K562 (cell line): ENCODE data around the gene SNRNP70. TPM values are rescaled to one million over a fixed set of nuclear protein-coding genes. Genes with fewer than 3 reads are reported as not detected.
A peak's percentile ranks its signal among the peaks of the same experiment; 100 is the strongest.

Experiments
- BCL6 ChIP-seq: fragments of 250-450 bp; sonication (Bioruptor Pico); IDR thresholded peaks from 2 replicates; pipeline ENCODE4 v1.4.0; 2020
- CXXC5 ChIP-seq: fragments of 250-450 bp; sonication (Bioruptor Pico); IDR thresholded peaks from 2 replicates; pipeline ENCODE4 v1.8.0; 2022; ENCODE audit warnings: inconsistent platforms, mild to moderate bottlenecking, moderate library complexity
- FOXK2 ChIP-seq, 2 experiments: fragments of 450-650 bp; IDR thresholded peaks in 1 of 2; conservative IDR thresholded peaks in 1 of 2; 2 replicates each; pipeline ENCODE4 v1.6.1; 2016; ENCODE audit warnings: low read depth in 2 of 2, mild to moderate bottlenecking in 1 of 2
- GATAD2B ChIP-seq: fragments of 450-650 bp; IDR thresholded peaks from 2 replicates; pipeline ENCODE4 v1.6.1; 2017; ENCODE audit warnings: mild to moderate bottlenecking, borderline replicate concordance
- HDAC1 ChIP-seq, 2 experiments: fragments of 450-650 bp; IDR thresholded peaks; 2 replicates each; pipeline ENCODE4 v1.6.1; 2016 to 2017; ENCODE audit warnings: inconsistent platforms in 1 of 2, mild to moderate bottlenecking in 1 of 2, moderate library complexity in 1 of 2
- L3MBTL2 ChIP-seq: fragments of 450-650 bp; IDR thresholded peaks from 2 replicates; pipeline ENCODE4 v1.6.1; 2016; ENCODE audit warnings: mild to moderate bottlenecking, moderate library complexity
- MAFK ChIP-seq: IDR thresholded peaks from 2 replicates; pipeline ENCODE4 v1.6.1; 2011; ENCODE audit warnings: low read length, improper control_type of control experiment
- MTA1 ChIP-seq: fragments of 450-650 bp; IDR thresholded peaks from 2 replicates; pipeline ENCODE4 v1.6.1; 2017; ENCODE audit warnings: borderline replicate concordance
- MXI1 ChIP-seq: IDR thresholded peaks from 2 replicates; pipeline ENCODE4 v1.6.1; 2011; ENCODE audit warnings: low read depth, mild to moderate bottlenecking, improper control_type of control experiment, low read length
- POLR2B ChIP-seq: fragments of 450-650 bp; IDR thresholded peaks from 2 replicates; pipeline ENCODE4 v1.6.1; 2018; ENCODE audit warnings: low read depth; ENCODE audit not compliant: partially characterized antibody
- ZFX ChIP-seq: sonication (generic); formaldehyde crosslinking; IDR thresholded peaks from 2 replicates; pipeline ENCODE4 v1.8.0; 2022; ENCODE audit warnings: mild to moderate bottlenecking, missing genetic modification reagents, moderate library complexity
- ZNF232 ChIP-seq: sonication (generic); formaldehyde crosslinking; IDR thresholded peaks from 2 replicates; pipeline ENCODE4 v1.8.0; 2022; ENCODE audit warnings: mild to moderate bottlenecking, missing genetic modification reagents
- polyA plus RNA-seq, 8 experiments: library from polyadenylated mRNA; depleted of rRNA in 4 of 8; stranded (reverse) in 5 of 8; unstranded in 3 of 8; fragments of >200 nt; fragmentation: Nextera tagmentation in 2 of 8; fragmentation: Illumina TruSeq in 1 of 8; extraction: Ambion mirVana in 2 of 8; extraction: Trizol in 1 of 8; gene quantifications; 2 replicates each; pipeline versions ENCODE4 v1.2.1 to v1.2.3, GENCODE V29; 2011 to 2014; ENCODE audit warnings: inconsistent platforms in 1 of 8, missing spikeins in 1 of 8
- total RNA-seq, 7 experiments: library from RNA; depleted of rRNA in 6 of 7; stranded (reverse); fragments of >200 nt in 6 of 7; fragmentation: Illumina TruSeq in 2 of 7; extraction: Trizol in 2 of 7; gene quantifications; 2 replicates each; pipeline versions ENCODE4 v1.2.1 to v1.2.3, GENCODE V29; 2011 to 2021; ENCODE audit warnings: low replicate concordance in 1 of 7
- TF ChIP-seq, protein P1 (sequence below): IDR thresholded peaks from 3 replicates; pipeline ENCODE4 v1.6.1; 2011; ENCODE audit warnings: borderline replicate concordance, mild to moderate bottlenecking; ENCODE audit not compliant: insufficient read length, insufficient read depth
- TF ChIP-seq, protein P2 (sequence below): fragments of 450-650 bp; IDR thresholded peaks from 2 replicates; pipeline ENCODE4 v1.6.1; 2016; ENCODE audit warnings: borderline replicate concordance
- TF ChIP-seq, protein P3 (sequence below), 2 experiments: fragments of 450-650 bp; formaldehyde crosslinking in 1 of 2; IDR thresholded peaks; 2 replicates each; pipeline versions ENCODE4 v1.4.0 to v1.6.1; 2014 to 2020; ENCODE audit warnings: mild to moderate bottlenecking in 2 of 2, borderline replicate concordance in 1 of 2, low read depth in 1 of 2
- TF ChIP-seq, protein P4 (sequence below): sonication (generic); formaldehyde crosslinking; IDR thresholded peaks from 2 replicates; pipeline ENCODE4 v1.9.0; 2022; ENCODE audit warnings: mild to moderate bottlenecking, missing genetic modification reagents

Gene SNRNP70
- total and polyA plus RNA-seq, 9 of the 15 experiments (the other 6 are each of a cell fraction or from before 2014, with no cell fraction given) = 2.8 to 496 (median 136) TPM

DNA sequence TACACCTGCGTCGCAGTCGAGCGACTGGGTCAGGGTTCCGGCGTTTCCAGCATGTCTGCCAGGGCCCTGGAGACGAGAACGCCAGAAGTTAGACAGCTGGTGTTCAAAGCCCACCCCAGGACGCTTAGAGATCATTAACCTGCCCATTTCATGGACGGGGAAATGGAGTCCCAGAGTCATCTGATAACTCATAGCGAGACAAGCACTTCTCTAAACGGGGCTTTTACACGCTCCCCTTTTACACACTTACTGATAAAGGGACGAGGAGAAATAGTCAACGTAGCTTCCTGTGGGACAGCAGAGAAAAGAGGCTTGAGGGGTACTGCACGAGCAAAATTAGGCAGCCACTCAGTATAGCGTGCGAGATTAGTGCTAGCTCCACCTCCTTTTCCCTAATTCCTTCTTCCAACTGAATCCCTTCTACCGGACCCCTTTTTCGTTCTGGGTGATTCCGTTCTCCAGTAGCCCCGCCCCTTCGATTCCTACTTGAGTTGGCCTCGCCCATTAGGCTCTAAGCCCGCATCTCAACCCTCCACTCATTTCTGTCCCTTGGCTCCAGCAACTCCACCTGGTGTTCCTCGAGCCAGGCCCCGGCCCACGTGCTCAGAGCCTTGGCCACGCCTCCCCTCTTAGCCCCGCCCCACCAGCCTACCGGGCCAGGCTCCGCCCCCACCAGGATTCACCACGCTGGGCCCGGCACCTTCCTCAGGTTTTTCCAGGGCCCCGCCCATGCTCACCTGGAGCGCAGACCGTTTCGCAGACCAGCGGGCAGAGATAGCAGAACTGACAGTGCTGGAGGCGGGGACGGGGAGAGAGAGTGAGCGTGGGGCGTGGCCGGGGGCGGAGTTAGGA, 66.2 kb downstream of the SNRNP70 start (continued):
- TF ChIP-seq, protein P1, sequence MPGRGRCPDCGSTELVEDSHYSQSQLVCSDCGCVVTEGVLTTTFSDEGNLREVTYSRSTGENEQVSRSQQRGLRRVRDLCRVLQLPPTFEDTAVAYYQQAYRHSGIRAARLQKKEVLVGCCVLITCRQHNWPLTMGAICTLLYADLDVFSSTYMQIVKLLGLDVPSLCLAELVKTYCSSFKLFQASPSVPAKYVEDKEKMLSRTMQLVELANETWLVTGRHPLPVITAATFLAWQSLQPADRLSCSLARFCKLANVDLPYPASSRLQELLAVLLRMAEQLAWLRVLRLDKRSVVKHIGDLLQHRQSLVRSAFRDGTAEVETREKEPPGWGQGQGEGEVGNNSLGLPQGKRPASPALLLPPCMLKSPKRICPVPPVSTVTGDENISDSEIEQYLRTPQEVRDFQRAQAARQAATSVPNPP = no peak
- TF ChIP-seq POLR2B (peak; percentile 25), ZFX (CRISPR knock-in tag) (peak; percentile 68), GATAD2B (no peak), HDAC1 (IDR thresholded peaks at IDR 0.05) (peak; percentile 39 to 87; a peak in 2 of 4 replicates), BCL6 (no peak), FOXK2 (conservative IDR thresholded peaks at IDR 0.05 in 1 of 2, IDR thresholded peaks at IDR 0.05 in 1 of 2; ENCODE audit: low read depth in 2 of 2) (peak; percentile 68 to 80; a peak in 3 of 4 replicates), MAFK (no peak), MXI1 (peak; percentile 87; the same call in 1 of the 2 replicates), L3MBTL2 (peak; percentile 98), ZNF232 (CRISPR knock-in tag) (no peak), CXXC5 (peak; percentile 35; the same call in 1 of the 2 replicates), MTA1 (peak; percentile 44; the same call in 1 of the 2 replicates)
- TF ChIP-seq, protein P2, sequence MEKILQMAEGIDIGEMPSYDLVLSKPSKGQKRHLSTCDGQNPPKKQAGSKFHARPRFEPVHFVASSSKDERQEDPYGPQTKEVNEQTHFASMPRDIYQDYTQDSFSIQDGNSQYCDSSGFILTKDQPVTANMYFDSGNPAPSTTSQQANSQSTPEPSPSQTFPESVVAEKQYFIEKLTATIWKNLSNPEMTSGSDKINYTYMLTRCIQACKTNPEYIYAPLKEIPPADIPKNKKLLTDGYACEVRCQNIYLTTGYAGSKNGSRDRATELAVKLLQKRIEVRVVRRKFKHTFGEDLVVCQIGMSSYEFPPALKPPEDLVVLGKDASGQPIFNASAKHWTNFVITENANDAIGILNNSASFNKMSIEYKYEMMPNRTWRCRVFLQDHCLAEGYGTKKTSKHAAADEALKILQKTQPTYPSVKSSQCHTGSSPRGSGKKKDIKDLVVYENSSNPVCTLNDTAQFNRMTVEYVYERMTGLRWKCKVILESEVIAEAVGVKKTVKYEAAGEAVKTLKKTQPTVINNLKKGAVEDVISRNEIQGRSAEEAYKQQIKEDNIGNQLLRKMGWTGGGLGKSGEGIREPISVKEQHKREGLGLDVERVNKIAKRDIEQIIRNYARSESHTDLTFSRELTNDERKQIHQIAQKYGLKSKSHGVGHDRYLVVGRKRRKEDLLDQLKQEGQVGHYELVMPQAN = peak; percentile 81
- TF ChIP-seq, protein P3, sequence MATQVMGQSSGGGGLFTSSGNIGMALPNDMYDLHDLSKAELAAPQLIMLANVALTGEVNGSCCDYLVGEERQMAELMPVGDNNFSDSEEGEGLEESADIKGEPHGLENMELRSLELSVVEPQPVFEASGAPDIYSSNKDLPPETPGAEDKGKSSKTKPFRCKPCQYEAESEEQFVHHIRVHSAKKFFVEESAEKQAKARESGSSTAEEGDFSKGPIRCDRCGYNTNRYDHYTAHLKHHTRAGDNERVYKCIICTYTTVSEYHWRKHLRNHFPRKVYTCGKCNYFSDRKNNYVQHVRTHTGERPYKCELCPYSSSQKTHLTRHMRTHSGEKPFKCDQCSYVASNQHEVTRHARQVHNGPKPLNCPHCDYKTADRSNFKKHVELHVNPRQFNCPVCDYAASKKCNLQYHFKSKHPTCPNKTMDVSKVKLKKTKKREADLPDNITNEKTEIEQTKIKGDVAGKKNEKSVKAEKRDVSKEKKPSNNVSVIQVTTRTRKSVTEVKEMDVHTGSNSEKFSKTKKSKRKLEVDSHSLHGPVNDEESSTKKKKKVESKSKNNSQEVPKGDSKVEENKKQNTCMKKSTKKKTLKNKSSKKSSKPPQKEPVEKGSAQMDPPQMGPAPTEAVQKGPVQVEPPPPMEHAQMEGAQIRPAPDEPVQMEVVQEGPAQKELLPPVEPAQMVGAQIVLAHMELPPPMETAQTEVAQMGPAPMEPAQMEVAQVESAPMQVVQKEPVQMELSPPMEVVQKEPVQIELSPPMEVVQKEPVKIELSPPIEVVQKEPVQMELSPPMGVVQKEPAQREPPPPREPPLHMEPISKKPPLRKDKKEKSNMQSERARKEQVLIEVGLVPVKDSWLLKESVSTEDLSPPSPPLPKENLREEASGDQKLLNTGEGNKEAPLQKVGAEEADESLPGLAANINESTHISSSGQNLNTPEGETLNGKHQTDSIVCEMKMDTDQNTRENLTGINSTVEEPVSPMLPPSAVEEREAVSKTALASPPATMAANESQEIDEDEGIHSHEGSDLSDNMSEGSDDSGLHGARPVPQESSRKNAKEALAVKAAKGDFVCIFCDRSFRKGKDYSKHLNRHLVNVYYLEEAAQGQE (IDR thresholded peaks at IDR 0.05; ENCODE audit: borderline replicate concordance) = peak; percentile 42
- TF ChIP-seq, protein P3 (CRISPR knock-in tag; IDR thresholded peaks at IDR 0.05; ENCODE audit: low read depth) = no peak
- TF ChIP-seq, protein P4, sequence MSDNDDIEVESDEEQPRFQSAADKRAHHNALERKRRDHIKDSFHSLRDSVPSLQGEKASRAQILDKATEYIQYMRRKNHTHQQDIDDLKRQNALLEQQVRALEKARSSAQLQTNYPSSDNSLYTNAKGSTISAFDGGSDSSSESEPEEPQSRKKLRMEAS (CRISPR knock-in tag) = peak; percentile 98
